NOMO-1 treated with DMSO at 0.1 percent for 48 hours (cell line): ENCODE data around the gene GPR108.
"Not testable (repeated sequence)": the region's sequence is repeated elsewhere in the genome, so short reads cannot be mapped to it uniquely, and the experiment has no call there.

Source experiments
- DNase-seq: peaks from one replicate; lab custom pipeline; 2025; ENCODE audit not compliant: unreplicated experiment; lab: John Stamatoyannopoulos, UW

Gene GPR108

GRCh38 chr19:6761053-6761676 lies 23.8 kb upstream of the GPR108 start:
- no peak for DNase-seq

DNA sequence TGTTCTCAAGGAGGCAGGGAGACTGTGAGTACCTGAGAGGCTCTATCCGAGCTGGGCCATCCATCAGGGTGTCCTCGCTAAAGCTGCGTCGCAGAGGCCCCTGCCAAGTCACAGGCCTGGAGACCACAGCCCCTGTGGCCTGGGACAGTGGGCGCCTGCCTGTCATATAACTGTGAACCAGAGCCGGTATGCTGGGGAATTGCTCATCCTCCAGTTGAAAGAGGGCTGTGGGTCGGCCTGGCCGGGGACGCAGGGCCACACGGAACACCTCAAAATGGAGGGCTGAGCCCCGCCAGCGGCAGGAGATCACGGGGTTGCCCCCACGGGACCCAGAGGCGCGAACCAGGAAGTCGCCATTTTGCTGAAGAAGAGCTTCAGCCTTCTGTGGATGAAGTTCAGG lies 23.2 kb upstream of the GPR108 start:
- DNase-seq: no peak

- DNase-seq: no peak
These were observed 17.5 kb upstream of the GPR108 start for GRCh38 chr19:6754653-6755463.

- DNase-seq: no peak
These were observed 16.8 kb upstream of the GPR108 start for GRCh38 chr19:6754136-6754535.

DNA sequence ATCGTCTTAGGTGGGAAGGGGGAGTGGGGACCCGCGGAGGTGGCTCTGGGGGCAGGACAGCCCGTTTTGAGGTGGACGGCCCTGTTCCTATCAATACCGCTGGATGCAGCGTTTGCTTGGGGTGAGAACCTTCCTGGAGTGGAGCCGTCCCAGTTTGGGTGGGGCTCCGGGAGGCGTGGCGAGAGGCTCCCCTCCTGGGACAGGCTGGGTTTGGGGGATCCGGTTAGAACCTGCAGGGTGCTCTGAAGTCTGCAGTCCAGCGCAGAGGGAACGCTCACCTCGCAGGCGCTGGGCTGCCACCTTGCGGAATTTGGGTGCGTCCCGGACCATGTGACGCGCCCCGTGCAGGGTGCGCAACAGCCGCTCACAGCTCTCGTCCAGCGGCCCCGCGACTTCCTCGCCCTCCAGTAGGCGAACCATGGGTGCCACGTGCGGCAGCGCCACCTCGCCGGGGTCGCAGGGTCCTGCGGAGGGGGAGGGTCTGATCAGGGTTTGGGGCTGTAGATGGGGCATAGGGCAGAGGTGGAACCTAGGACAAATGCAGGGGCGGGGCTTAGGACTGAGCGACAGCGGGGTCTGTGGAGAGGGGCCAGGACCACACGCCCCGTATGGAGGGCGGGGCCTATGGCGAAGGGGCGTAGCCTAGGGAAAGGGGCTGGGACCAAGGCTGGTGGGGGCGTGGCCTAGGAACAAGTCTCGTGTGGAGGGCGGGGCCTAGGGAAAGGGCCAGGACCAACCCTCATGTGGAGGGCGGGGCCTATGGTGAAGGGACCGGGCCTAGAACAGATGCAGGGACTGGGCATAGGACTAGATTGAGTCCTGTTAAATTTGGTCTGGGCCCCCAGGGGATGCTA lies 16.0 kb upstream of the GPR108 start:
- DNase-seq: peak; percentile 82

DNA sequence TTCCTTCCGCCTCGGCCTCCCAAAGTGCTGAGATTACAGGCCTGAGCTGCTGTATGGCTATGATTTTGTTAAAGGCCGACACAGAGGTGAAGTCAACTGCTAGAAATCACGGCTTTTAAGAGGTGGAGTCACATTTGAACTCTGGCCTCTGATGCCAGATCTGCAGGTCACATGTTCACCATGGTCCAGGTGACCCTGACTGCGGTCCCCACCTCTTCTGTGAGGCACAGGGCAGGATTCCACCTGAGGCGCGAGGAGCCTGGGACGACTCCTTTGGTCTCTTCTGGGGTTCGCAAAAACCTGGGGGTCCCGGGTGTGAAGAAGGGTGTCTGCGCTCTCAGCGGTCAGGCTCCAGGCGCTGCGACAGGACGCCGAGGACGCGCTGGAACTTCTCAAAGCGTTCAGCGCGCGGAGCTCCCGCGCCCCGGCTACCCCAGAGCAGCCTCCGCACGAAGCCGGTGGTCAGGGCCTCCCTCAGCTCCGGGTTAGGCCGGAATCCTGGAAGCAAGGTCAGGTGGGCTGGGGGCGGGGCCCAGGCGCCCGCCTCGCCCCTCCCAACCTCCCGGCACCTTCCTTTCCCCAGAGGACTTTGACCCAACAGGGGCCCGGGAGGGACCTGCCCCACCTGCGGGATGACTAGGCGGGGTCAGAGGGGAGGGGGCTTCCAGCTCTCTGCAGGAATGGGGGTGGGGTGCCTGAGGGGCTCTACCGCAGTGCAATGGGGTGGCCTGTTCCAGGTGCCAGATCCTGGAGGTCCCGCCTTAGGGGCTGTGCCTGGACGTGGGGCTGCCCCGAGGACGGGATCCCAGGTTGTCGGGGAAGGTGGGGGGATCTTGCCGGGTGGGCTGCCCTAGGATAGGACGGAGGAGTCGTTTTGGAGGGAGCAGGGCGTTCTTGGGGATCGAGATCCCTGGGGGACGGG lies 15.1 kb upstream of the GPR108 start:
- DNase-seq: no peak

DNA sequence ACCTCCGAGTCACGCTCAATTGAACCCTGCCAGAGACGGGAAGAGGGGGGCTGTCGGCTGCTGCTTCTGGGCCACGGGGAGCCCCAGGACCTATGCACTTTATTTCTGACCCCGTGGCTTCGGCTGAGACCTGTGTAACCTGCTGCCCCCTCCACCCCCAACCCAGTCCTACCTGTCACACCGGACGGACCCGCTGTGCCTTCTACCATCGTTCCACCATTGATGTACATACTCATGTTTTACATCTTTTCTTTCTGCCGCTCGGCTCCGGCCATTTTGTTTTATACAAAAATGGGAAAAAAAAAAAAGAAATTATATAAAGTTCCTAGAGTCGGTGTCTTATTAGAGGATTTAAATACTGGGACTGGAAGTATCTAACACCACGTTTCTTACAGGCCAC lies 13.8 kb upstream of the GPR108 start:
- DNase-seq: no peak

DNA sequence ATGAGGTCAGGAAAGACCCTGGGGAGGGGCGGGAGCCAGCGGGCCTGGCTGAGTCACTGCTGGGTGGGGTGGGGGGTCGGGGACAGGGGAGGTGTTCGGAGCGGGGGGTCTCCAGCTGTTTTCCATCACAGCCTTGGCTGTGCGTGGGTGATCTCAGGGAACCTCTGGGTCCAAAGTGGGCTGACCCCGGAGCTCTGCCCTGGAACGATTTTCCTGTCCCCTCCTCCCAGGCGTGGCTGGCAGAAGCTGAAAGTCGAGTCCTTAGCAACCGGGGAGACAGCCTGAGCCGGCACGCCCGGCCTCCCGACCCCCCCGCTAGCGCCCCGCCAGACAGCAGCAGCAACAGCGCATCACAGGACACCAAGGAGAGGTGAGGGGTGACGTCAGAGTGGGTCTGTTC lies 12.7 kb upstream of the GPR108 start:
- no peak for DNase-seq

DNA sequence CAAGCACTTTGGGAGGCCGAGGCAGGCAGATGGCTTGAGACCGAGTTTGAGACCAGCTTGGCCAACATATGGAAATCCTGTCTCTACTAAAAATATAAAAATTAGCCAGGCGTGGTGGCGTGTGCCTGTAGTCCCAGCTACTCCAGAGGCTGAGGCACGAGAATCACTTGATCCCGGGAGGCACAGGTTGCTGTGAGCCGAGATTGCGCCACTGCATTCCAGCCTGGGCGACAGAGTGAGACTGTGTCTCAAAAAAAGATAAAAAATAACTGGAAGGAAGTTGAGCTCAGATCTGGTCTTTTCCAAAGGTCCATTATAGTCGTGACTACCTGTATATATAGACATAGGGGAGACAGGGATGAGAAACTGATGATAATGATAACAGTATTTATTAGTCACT lies 11.2 kb upstream of the GPR108 start:
- DNase-seq: not testable (repeated sequence)

GRCh38 chr19:6745965-6746364 lies 8.6 kb upstream of the GPR108 start:
- DNase-seq: no peak

- DNase-seq: no peak
These were observed 7.3 kb upstream of the GPR108 start for GRCh38 chr19:6744381-6745301.

DNA sequence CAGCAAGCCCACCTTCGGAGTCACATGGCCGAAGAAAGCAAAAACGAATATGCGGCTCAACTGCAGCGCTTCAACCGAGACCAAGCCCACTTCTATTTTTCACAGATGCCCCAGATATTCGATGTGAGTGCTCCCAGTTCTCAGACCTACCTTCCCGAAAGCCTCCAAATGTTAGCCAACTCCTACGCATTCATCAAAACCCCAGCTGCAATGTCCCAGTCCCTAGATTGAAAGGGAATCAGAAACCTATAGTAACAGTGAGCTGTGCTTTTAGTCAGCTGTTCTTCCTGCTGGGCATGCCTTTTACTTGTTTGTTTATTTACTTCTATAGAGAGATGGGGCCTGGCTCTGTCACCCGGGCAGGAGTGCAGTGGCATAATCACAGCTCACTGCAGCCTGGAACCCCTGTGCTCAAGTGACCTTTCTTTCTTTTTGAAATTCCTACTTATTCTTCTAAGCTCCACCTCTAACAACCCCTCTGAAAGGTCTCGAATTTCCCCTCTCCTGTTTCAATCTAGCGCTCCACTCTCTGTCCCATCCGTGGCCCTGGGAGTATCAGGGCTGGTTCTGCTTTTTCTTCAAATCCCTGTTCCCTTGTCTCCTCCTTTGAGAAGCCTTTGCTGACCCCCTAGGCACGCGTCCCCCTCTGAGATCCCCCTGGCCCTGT lies 6.5 kb upstream of the GPR108 start:
- no peak for DNase-seq

DNA sequence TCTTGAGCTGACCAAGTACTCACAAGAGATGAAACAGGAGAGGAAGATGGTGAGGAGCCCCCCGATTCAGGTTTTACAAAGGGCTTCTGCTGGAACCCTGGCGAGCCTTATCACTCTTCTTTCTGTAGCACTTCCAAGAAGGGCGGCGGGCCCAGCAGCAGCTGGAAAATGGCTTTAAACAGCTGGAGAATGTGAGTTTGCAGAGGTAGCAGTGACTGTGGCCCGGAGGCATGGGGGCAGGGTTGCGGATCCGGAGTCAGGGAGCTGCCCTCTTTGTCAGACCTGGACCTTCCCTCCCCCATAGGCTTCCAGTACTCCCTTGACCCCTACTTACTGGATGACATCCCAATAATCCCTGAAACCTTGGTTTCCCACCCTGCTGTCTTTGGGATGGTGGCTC lies 5.7 kb upstream of the GPR108 start:
- DNase-seq: no peak

- DNase-seq: no peak
These were observed 3.4 kb upstream of the GPR108 start for GRCh38 chr19:6740589-6741343.

DNA sequence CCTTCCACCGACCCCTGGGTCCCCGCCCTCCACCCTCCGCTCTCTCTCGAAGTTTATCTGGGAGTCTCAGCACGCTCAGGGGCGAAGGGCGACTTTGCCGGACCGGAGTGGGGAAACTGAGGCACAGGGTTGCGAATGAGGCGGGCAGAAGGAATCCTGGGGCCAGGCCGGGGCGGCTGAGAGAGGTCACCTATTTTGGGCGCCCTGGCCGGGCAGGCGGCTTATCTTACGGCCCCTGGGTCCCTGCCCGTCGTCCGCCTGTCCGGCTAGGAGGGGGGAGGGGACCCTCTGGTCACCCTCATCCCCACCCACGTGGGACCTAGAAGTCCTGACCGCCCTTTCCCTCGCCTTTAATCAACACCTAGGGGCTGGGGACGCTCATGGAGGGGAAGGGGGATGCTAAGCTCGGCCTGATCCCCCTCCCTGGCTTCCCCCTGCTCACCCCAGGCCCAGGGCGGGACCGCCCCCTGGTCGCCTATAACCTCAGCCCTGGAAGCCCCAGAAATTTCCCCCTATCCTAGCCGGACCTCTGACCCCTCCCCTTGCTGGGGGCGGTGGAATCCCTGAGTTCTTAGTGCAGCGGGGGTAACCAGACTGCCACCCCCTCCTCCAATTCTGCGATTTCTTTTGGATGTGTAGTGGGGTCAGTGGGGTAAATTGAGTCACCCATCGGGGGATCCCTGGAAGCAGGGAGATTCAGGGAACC lies 2.7 kb upstream of the GPR108 start:
- DNase-seq: no peak

- peak; percentile 70 for DNase-seq
These were observed 2.1 kb upstream of the GPR108 start, which contains the start of gene TRIP10 for GRCh38 chr19:6739390-6739882. Gene TRIP10 (plus strand): TSS chr19:6739680. CDS start chr19:6739762, 82 bp downstream.

- no peak for DNase-seq
These were observed 1.5 kb upstream of the GPR108 start for GRCh38 chr19:6738787-6739389.
